ENCODE results near the gene INTS11.

Gene INTS11

GRCh38 chr1:1287288-1288110 is 37.0 kb downstream of the INTS11 start:
- Histone ChIP-seq H3K79me1 (replicated peaks; ENCODE audit: low read length, poor library complexity, severe bottlenecking) (no peaks in the 10 kb centered on the region), H3K27me3 (ENCODE audit: control insufficient read depth in 1 of 2, insufficient read depth in 1 of 2, low read length in 2 of 2) (peaks cover 0 to 33% of the 10 kb centered on the region in 2 experiments), H2BK15ac (ENCODE audit: low read depth, poor library complexity, severe bottlenecking) (no peak overlapping the region), H2AK5ac (ENCODE audit: low read length, severe bottlenecking) (no peak overlapping the region), H3K4me2 (ENCODE audit: low read length, poor library complexity, severe bottlenecking) (no peak overlapping the region), H2BK120ac (ENCODE audit: low read depth, low read length) (no peak overlapping the region), H2BK12ac (ENCODE audit: low read length in 2 of 2) (no peak overlapping the region), H3K18ac (ENCODE audit: low read depth in 1 of 2, low read length in 2 of 2) (no peak overlapping the region), H3K4ac (ENCODE audit: low read depth in 1 of 2, low read length in 2 of 2) (no peak overlapping the region), H3K23ac (ENCODE audit: low read length in 2 of 2) (no peak overlapping the region), H2BK5ac (ENCODE audit: low read depth, low read length, poor library complexity, severe bottlenecking) (no peak overlapping the region), H3K36me3 (ENCODE audit: control insufficient read depth in 1 of 2, insufficient read depth in 2 of 2, low read depth in 1 of 2, low read length in 2 of 2) (peaks cover 0 to 8% of the 10 kb centered on the region in 2 experiments), H3K4me1 (ENCODE audit: control insufficient read depth, insufficient read depth, low read depth, low read length) (peaks cover 24% of the 10 kb centered on the region), H2AFZ (ENCODE audit: low read depth, low read length) (no peak overlapping the region), H3K27ac (ENCODE audit: low read length, poor library complexity, severe bottlenecking) (no peak overlapping the region), H3K9me3 (ENCODE audit: control insufficient read depth, low read length) (no peaks in the 10 kb centered on the region), H3K9ac (ENCODE audit: low read length) (no peak overlapping the region), H3K14ac (ENCODE audit: low read length in 2 of 2) (no peak overlapping the region), H4K91ac (ENCODE audit: low read length) (no peak overlapping the region), H3K4me3 (ENCODE audit: insufficient read depth in 1 of 2, low read depth in 1 of 2, low read length in 2 of 2) (no peak overlapping the region), H4K8ac (ENCODE audit: low read length) (no peak overlapping the region)
- WGBS: 95% methylated on average over 36 of the region's 46 CpGs
- no peak for DNase-seq

- H3K79me1 ChIP-seq (replicated peaks; ENCODE audit: low read length, poor library complexity, severe bottlenecking): no peaks in the 10 kb centered on the region
- H3K18ac ChIP-seq (ENCODE audit: low read depth in 1 of 2, low read length in 2 of 2): no peak overlapping the region
- H2AFZ ChIP-seq (ENCODE audit: low read depth, low read length): no peak overlapping the region
- H3K27me3 ChIP-seq (ENCODE audit: control insufficient read depth in 1 of 2, insufficient read depth in 1 of 2, low read length in 2 of 2): peaks cover 0 to 33% of the 10 kb centered on the region in 2 experiments
- no peak for DNase-seq
- no peak overlapping the region for H2BK12ac ChIP-seq (ENCODE audit: low read length in 2 of 2)
- H3K27ac ChIP-seq (ENCODE audit: low read length, poor library complexity, severe bottlenecking): no peak overlapping the region
- H4K8ac ChIP-seq (ENCODE audit: low read length): no peak overlapping the region
- no peak overlapping the region for H3K14ac ChIP-seq (ENCODE audit: low read length in 2 of 2)
- H2BK5ac ChIP-seq (ENCODE audit: low read depth, low read length, poor library complexity, severe bottlenecking): no peak overlapping the region
- H4K91ac ChIP-seq (ENCODE audit: low read length): peak overlapping the region; percentile 43
- H3K4ac ChIP-seq (ENCODE audit: low read depth in 1 of 2, low read length in 2 of 2): no peak overlapping the region
- H3K9ac ChIP-seq (ENCODE audit: low read length): no peak overlapping the region
- H2AK5ac ChIP-seq (ENCODE audit: low read length, severe bottlenecking): no peak overlapping the region
- WGBS: 85% methylated on average over 43 of the region's 50 CpGs
- H3K23ac ChIP-seq (ENCODE audit: low read length in 2 of 2): no peak overlapping the region
- H2BK120ac ChIP-seq (ENCODE audit: low read depth, low read length): no peak overlapping the region
- H2BK15ac ChIP-seq (ENCODE audit: low read depth, poor library complexity, severe bottlenecking): peak overlapping the region; percentile 44
- no peaks in the 10 kb centered on the region for H3K9me3 ChIP-seq (ENCODE audit: control insufficient read depth, low read length)
- H3K4me3 ChIP-seq (ENCODE audit: insufficient read depth in 1 of 2, low read depth in 1 of 2, low read length in 2 of 2): no peak overlapping the region
- H3K4me1 ChIP-seq (ENCODE audit: control insufficient read depth, insufficient read depth, low read depth, low read length): peaks cover 31% of the 10 kb centered on the region
- H3K4me2 ChIP-seq (ENCODE audit: low read length, poor library complexity, severe bottlenecking): no peak overlapping the region
- H3K36me3 ChIP-seq (ENCODE audit: control insufficient read depth in 1 of 2, insufficient read depth in 2 of 2, low read depth in 1 of 2, low read length in 2 of 2): peaks cover 0 to 4% of the 10 kb centered on the region in 2 experiments
These were observed 37.9 kb downstream of the INTS11 start for GRCh38 chr1:1286313-1287261.

- no peak for DNase-seq
- Histone ChIP-seq H3K4me1 (ENCODE audit: control insufficient read depth, insufficient read depth, low read depth, low read length) (peaks cover 24% of the 10 kb centered on the region), H2BK15ac (ENCODE audit: low read depth, poor library complexity, severe bottlenecking) (no peak overlapping the region), H2BK5ac (ENCODE audit: low read depth, low read length, poor library complexity, severe bottlenecking) (no peak overlapping the region), H3K36me3 (ENCODE audit: control insufficient read depth in 1 of 2, insufficient read depth in 2 of 2, low read depth in 1 of 2, low read length in 2 of 2) (no peaks in the 10 kb centered on the region), H4K8ac (ENCODE audit: low read length) (no peak overlapping the region), H3K4me2 (ENCODE audit: low read length, poor library complexity, severe bottlenecking) (no peak overlapping the region), H2BK12ac (ENCODE audit: low read length in 2 of 2) (no peak overlapping the region), H3K27ac (ENCODE audit: low read length, poor library complexity, severe bottlenecking) (no peak overlapping the region), H3K9ac (ENCODE audit: low read length) (no peak overlapping the region), H3K27me3 (ENCODE audit: control insufficient read depth in 1 of 2, insufficient read depth in 1 of 2, low read length in 2 of 2) (peaks cover 0 to 33% of the 10 kb centered on the region in 2 experiments), H3K4ac (ENCODE audit: low read depth in 1 of 2, low read length in 2 of 2) (no peak overlapping the region), H3K23ac (ENCODE audit: low read length in 2 of 2) (no peak overlapping the region), H2AK5ac (ENCODE audit: low read length, severe bottlenecking) (no peak overlapping the region), H3K4me3 (ENCODE audit: insufficient read depth in 1 of 2, low read depth in 1 of 2, low read length in 2 of 2) (no peak overlapping the region), H2BK120ac (ENCODE audit: low read depth, low read length) (no peak overlapping the region), H3K9me3 (ENCODE audit: control insufficient read depth, low read length) (no peaks in the 10 kb centered on the region), H3K14ac (ENCODE audit: low read length in 2 of 2) (peak overlapping the region in 1 of 2 experiments; percentile 18), H3K18ac (ENCODE audit: low read depth in 1 of 2, low read length in 2 of 2) (no peak overlapping the region), H3K79me1 (replicated peaks; ENCODE audit: low read length, poor library complexity, severe bottlenecking) (no peaks in the 10 kb centered on the region), H2AFZ (ENCODE audit: low read depth, low read length) (no peak overlapping the region), H4K91ac (ENCODE audit: low read length) (no peak overlapping the region)
- 93% methylated on average over 33 of the region's 37 CpGs for WGBS
These were observed 38.7 kb downstream of the INTS11 start for GRCh38 chr1:1285611-1286311.
